Measurements from ENCODE around the gene CAT.

Gene CAT

GRCh38 chr11:34501500-34501899 lies 62.8 kb downstream of the CAT start:
- DNase-seq, result no peak

- no peak for DNase-seq
Observed at GRCh38 chr11:34501949-34502348, 63.2 kb downstream of the CAT start.

GRCh38 chr11:34502949-34503348 lies 64.2 kb downstream of the CAT start:
- no peak for DNase-seq

GRCh38 chr11:34505874-34506273 lies 67.1 kb downstream of the CAT start:
- DNase-seq, result no peak

GRCh38 chr11:34507156-34507555 lies 68.4 kb downstream of the CAT start:
- no peak for DNase-seq

GRCh38 chr11:34507610-34508009 lies 68.9 kb downstream of the CAT start:
- no peak for DNase-seq

- no peak for DNase-seq
Observed at GRCh38 chr11:34508524-34508923, 69.8 kb downstream of the CAT start.

GRCh38 chr11:34509336-34509876 lies 70.7 kb downstream of the CAT start:
- DNase-seq, result no peak

- DNase-seq, result no peak
Observed at GRCh38 chr11:34510218-34510617, 71.5 kb downstream of the CAT start.

- no peak for DNase-seq
Observed at GRCh38 chr11:34510673-34511072, 71.9 kb downstream of the CAT start.

- DNase-seq, result peak; percentile 33
Observed at GRCh38 chr11:34512840-34513681, 74.3 kb downstream of the CAT start.

GRCh38 chr11:34513682-34514449 lies 75.1 kb downstream of the CAT start, which contains the start of gene ELF5:
TSS of gene ELF5 (minus strand) at chr11:34513794. CDS start at chr11:34505749, 8,045 bp downstream.
- no peak for DNase-seq

GRCh38 chr11:34514597-34514996 lies 75.9 kb downstream of the CAT start:
- DNase-seq, result no peak

GRCh38 chr11:34516247-34517040 lies 77.7 kb downstream of the CAT start:
- DNase-seq, result no peak

GRCh38 chr11:34519595-34520235 lies 81.0 kb downstream of the CAT start:
- DNase-seq, result no peak

GRCh38 chr11:34521265-34521664 lies 82.5 kb downstream of the CAT start:
- DNase-seq, result no peak
